HS-5 (cell line): ENCODE results near the gene BICD1.

Source experiments
- DNase-seq: peaks from one replicate; pipeline ENCODE4 v3.0.0-alpha.2; 2012; ENCODE audit warnings: low read depth

BICD1 gene

DNA sequence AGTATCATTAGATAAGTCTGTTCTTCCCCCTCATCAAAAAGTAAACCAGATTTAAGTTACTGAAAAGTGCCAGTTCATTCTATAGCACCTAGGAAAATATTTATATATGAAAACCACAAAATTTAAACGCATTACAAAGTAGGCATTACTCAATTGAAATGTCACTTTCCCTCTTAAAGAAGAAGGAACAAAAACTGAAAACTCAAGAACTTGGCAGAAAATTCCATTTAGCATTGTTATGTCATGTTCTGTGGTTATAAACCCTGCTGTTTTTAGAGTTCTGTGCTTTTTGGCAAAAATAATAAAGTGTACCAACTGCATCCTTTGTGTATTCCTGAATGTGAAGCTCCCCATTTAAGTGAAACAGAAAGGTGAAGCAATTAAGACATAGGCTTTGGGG lies 296.3 kb downstream of the BICD1 start:
- DNase-seq: no peak

GRCh38 chr12:32407795-32408194 lies 301.1 kb downstream of the BICD1 start:
- DNase-seq: no peak

- no peak for DNase-seq
Observed at GRCh38 chr12:32413412-32413811, 306.8 kb downstream of the BICD1 start.

GRCh38 chr12:32418221-32418620 lies 311.6 kb downstream of the BICD1 start:
- DNase-seq: no peak

DNA sequence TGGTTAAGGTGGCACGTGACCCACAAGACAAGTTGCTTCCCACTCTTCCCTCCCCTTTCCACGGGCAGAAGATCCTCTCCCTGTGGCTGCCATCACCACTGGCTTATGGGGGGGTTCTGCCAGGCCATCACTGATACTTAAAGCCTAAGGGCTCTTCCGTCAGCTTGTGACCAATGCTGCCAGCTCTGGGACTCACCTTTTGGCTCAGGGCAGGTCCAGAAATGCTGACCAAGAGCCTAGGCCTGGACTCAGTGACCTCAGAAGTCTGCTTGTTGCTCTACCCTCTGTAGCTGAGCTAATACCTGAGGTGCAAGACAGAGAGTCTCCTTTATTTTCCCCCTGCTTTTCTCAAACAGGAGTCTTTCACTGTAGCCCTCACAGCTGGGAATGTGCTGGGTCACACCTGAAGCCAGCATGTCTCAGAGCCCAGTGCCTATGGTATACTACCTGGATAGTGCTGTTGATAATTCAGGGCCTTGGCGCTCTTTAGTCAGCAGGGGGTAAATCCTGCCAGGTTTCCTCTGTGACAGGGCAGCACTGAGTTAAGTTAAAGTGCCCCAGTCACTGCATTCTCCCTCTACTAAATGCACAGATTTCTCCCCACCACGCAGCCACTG lies 312.4 kb downstream of the BICD1 start:
- DNase-seq: no peak

GRCh38 chr12:32419520-32419960 lies 312.9 kb downstream of the BICD1 start:
- no peak for DNase-seq

- no peak for DNase-seq
Observed at GRCh38 chr12:32420356-32420755, 313.7 kb downstream of the BICD1 start.

- DNase-seq: no peak
Observed at GRCh38 chr12:32423559-32423958, 316.9 kb downstream of the BICD1 start.

- no peak for DNase-seq
Observed at GRCh38 chr12:32431025-32431424, 324.4 kb downstream of the BICD1 start.
